Mesendoderm (in vitro differentiated cells): ENCODE data around the gene SORL1-AS1.
"Not testable (repeated sequence)": the region's sequence is repeated elsewhere in the genome, so short reads cannot be mapped to it uniquely, and the experiment has no call there.

Experiments used
- DNase-seq: peaks from one replicate; pipeline ENCODE4 v3.0.0; 2013
- H2AK5ac ChIP-seq: 2 replicates; pipeline ENCODE4 v1.6.1; 2013; ENCODE audit warnings: low read length, inconsistent platforms
- H2BK120ac ChIP-seq: 2 replicates; pipeline ENCODE4 v1.6.1; 2013; ENCODE audit warnings: low read depth, mild to moderate bottlenecking, low read length, moderate library complexity, mixed read lengths
- H2BK15ac ChIP-seq: replicated peaks from 2 replicates; pipeline ENCODE4 v1.6.1; 2013; ENCODE audit warnings: low read depth, mild to moderate bottlenecking, moderate library complexity
- H2BK5ac ChIP-seq: 2 replicates; pipeline ENCODE4 v1.6.1; 2013; ENCODE audit warnings: low read length, inconsistent platforms
- H3K18ac ChIP-seq: 2 replicates; pipeline ENCODE4 v1.6.1; 2013; ENCODE audit warnings: mild to moderate bottlenecking, low read length, mixed read lengths
- H3K23ac ChIP-seq: one replicate; pipeline ENCODE4 v1.6.1; 2013; ENCODE audit warnings: low read length
- H3K27ac ChIP-seq: 2 replicates; pipeline ENCODE4 v1.5.1; 2013; ENCODE audit warnings: low read depth, mild to moderate bottlenecking, inconsistent platforms, low read length, moderate library complexity
- H3K27me3 ChIP-seq: 2 replicates; pipeline ENCODE4 v1.6.1; 2013; ENCODE audit warnings: low read length, control low read depth, mild to moderate bottlenecking, inconsistent platforms; ENCODE audit not compliant: insufficient read depth, poor library complexity
- H3K36me3 ChIP-seq: 2 replicates; pipeline ENCODE4 v1.6.1; 2013; ENCODE audit warnings: low read length, inconsistent platforms; ENCODE audit not compliant: control insufficient read depth, insufficient read depth
- H3K4ac ChIP-seq: one replicate; pipeline ENCODE4 v1.6.1; 2013; ENCODE audit warnings: low read depth, mild to moderate bottlenecking, low read length, moderate library complexity
- H3K4me1 ChIP-seq: 2 replicates; pipeline ENCODE4 v1.6.1; 2013; ENCODE audit warnings: low read depth, low read length, inconsistent platforms; ENCODE audit not compliant: control insufficient read depth
- H3K4me2 ChIP-seq: 2 replicates; pipeline ENCODE4 v1.6.1; 2013; ENCODE audit warnings: low read length
- H3K4me3 ChIP-seq: 2 replicates; pipeline ENCODE4 v1.5.1; 2013; ENCODE audit warnings: mild to moderate bottlenecking, low read length
- H3K56ac ChIP-seq: one replicate; pipeline ENCODE4 v1.6.1; 2013; ENCODE audit warnings: low read length
- H3K79me1 ChIP-seq: 2 replicates; pipeline ENCODE4 v1.6.1; 2013; ENCODE audit warnings: low read length, inconsistent platforms
- H3K79me2 ChIP-seq: 2 replicates; pipeline ENCODE4 v1.6.1; 2013; ENCODE audit warnings: mild to moderate bottlenecking, low read length; ENCODE audit not compliant: control insufficient read depth, insufficient read depth
- H3K9ac ChIP-seq: 2 replicates; pipeline ENCODE4 v1.6.1; 2013; ENCODE audit warnings: low read length, inconsistent platforms
- H4K5ac ChIP-seq: one replicate; pipeline ENCODE4 v1.6.1; 2013; ENCODE audit warnings: low read length
- H4K8ac ChIP-seq: one replicate; pipeline ENCODE4 v1.6.1; 2013; ENCODE audit warnings: low read depth, mild to moderate bottlenecking, control low read depth, low read length, moderate library complexity
- WGBS: extraction: QIAGEN DNeasy Blood & Tissue Kit; methylation state at CpG from one replicate; pipeline ENCODE4 v1.1.7; 2013; ENCODE audit warnings: low lambda C conversion rate, missing lambda C conversion rate; ENCODE audit not compliant: insufficient coverage; ENCODE audit errors: extremely low coverage; 5-methylcytosine and 5-hydroxymethylcytosine counted together

SORL1-AS1 gene

DNA sequence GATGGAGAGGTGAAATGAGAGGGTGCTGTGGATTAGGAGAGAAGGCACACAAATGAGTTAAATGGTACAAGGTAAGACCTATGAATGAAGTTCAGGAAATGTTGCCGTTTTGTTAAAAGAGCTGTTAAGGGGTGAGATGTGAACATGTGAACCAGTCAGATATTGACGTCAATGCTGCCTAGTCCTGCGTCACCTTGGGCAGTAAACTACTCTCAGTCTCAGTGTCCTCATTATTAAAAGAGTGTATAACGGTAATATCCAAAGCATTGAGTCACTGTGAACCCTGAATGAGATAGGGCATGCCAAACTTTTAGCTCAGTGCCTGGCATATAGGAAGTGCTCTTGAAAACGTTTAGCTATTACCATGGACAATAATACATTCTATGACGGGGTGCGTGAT is 32.4 kb upstream of the SORL1-AS1 start:
- Histone ChIP-seq H3K27ac (no peak overlapping the region), H3K36me3 (no peaks in the 10 kb centered on the region), H3K9ac (no peak overlapping the region), H3K79me2 (no peaks in the 10 kb centered on the region), H2BK5ac (no peak overlapping the region), H3K79me1 (peaks cover 1% of the 10 kb centered on the region), H2BK15ac (no peak overlapping the region), H3K4ac (no peak overlapping the region), H3K4me2 (no peak overlapping the region), H2BK120ac (no peak overlapping the region), H3K4me1 (peaks cover 12% of the 10 kb centered on the region), H2AK5ac (no peak overlapping the region), H3K4me3 (no peak overlapping the region), H3K23ac (no peak overlapping the region), H3K27me3 (no peaks in the 10 kb centered on the region), H3K18ac (no peak overlapping the region), H4K8ac (no peak overlapping the region), H3K56ac (no peak overlapping the region), H4K5ac (no peak overlapping the region)
- no peak for DNase-seq
- no CpG with 5 or more reads among the region's 7 CpGs for WGBS

DNA sequence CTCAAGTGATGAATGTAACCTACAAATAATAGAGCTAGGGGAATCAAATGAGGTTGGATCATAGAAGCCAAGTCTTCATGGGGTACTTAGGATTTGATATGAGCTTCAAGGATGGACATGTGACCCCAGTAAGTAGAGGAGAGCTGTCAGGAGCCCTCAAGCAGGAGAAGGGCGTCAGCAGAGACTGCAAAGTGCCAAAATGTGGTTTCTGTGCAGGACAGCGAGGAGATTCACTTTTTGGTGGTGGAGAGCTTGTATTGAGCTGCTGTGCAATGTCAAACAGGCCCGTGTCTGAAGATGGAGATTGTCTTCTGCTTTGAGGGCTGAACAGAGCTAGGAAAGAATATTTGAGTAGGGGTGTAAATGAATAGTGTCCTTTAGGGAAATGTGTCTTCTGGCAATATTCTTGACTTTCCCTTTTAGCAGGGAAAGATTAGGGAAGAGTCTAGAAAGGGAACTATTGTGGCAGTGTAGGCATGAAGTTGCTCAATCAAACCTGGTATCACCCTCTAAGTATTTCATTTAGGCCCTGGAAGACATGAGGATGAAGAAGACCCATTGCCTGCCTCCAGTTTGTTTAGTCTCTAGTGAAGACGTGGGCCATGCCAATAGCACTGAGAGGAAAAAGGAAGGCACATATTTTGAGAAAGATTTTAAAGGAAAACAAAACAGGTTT is 31.2 kb upstream of the SORL1-AS1 start:
- no CpG with 5 or more reads among the region's 4 CpGs for WGBS
- no peak overlapping the region for H3K4me2 ChIP-seq
- H2BK120ac ChIP-seq = no peak overlapping the region
- no peak overlapping the region for H2AK5ac ChIP-seq
- no peak overlapping the region for H3K4me3 ChIP-seq
- H3K27me3 ChIP-seq = no peaks in the 10 kb centered on the region
- no peak overlapping the region for H4K5ac ChIP-seq
- peaks cover 1% of the 10 kb centered on the region for H3K79me1 ChIP-seq
- H3K9ac ChIP-seq = no peak overlapping the region
- no peak overlapping the region for H2BK15ac ChIP-seq
- no peak overlapping the region for H3K27ac ChIP-seq
- no peaks in the 10 kb centered on the region for H3K79me2 ChIP-seq
- no peak overlapping the region for H3K4ac ChIP-seq
- no peak for DNase-seq
- H2BK5ac ChIP-seq = no peak overlapping the region
- H3K36me3 ChIP-seq = no peaks in the 10 kb centered on the region
- H4K8ac ChIP-seq = no peak overlapping the region
- H3K56ac ChIP-seq = no peak overlapping the region
- no peak overlapping the region for H3K23ac ChIP-seq
- H3K4me1 ChIP-seq = peaks cover 16% of the 10 kb centered on the region
- H3K18ac ChIP-seq = no peak overlapping the region

- Histone ChIP-seq H2BK15ac (no peak overlapping the region), H3K23ac (peak overlapping the region; percentile 92), H3K27me3 (no peaks in the 10 kb centered on the region), H3K4me3 (no peak overlapping the region), H3K79me2 (no peaks in the 10 kb centered on the region), H3K56ac (peak overlapping the region; percentile 76), H3K79me1 (peaks cover 3% of the 10 kb centered on the region), H2BK120ac (peak overlapping the region; percentile 6), H3K18ac (peak overlapping the region; percentile 57), H3K27ac (peak overlapping the region; percentile 30), H4K8ac (no peak overlapping the region), H3K36me3 (no peaks in the 10 kb centered on the region), H4K5ac (peak overlapping the region; percentile 5), H3K9ac (peak overlapping the region; percentile 46), H3K4me2 (no peak overlapping the region), H3K4me1 (peaks cover 21% of the 10 kb centered on the region), H3K4ac (peak overlapping the region; percentile 49), H2AK5ac (peak overlapping the region; percentile 79), H2BK5ac (peak overlapping the region; percentile 73)
- WGBS = no CpG with 5 or more reads among the region's 9 CpGs
- peak; percentile 75 for DNase-seq
These were observed 29.7 kb upstream of the SORL1-AS1 start for GRCh38 chr11:121482231-121483129.

GRCh38 chr11:121481484-121482230 is 28.9 kb upstream of the SORL1-AS1 start:
- H3K27me3 ChIP-seq, H3K4me2 ChIP-seq, H3K4me3 ChIP-seq, H3K79me2 ChIP-seq, H4K8ac ChIP-seq, H3K4ac ChIP-seq, H4K5ac ChIP-seq, H3K36me3 ChIP-seq, H2BK15ac ChIP-seq, H3K79me1 ChIP-seq, DNase-seq: not testable (repeated sequence)
- peak overlapping the region; percentile 92 for H3K23ac ChIP-seq
- H3K9ac ChIP-seq = peak overlapping the region; percentile 46
- H3K27ac ChIP-seq = peak overlapping the region; percentile 30
- WGBS = no CpG with 5 or more reads among the region's 2 CpGs
- peak overlapping the region; percentile 76 for H3K56ac ChIP-seq
- peak overlapping the region; percentile 73 for H2BK5ac ChIP-seq
- H3K4me1 ChIP-seq = peaks cover 21% of the 10 kb centered on the region
- H2BK120ac ChIP-seq = peak overlapping the region; percentile 6
- H2AK5ac ChIP-seq = peak overlapping the region; percentile 79
- H3K18ac ChIP-seq = peak overlapping the region; percentile 6

GRCh38 chr11:121479698-121480238 is 27.0 kb upstream of the SORL1-AS1 start:
- no peak overlapping the region for H3K4me2 ChIP-seq
- H3K27ac ChIP-seq = peak overlapping the region; percentile 5
- no peak overlapping the region for H3K9ac ChIP-seq
- H3K4me3 ChIP-seq = no peak overlapping the region
- H3K4me1 ChIP-seq = peaks cover 21% of the 10 kb centered on the region
- no peak for DNase-seq
- H3K79me2 ChIP-seq = no peaks in the 10 kb centered on the region
- H3K4ac ChIP-seq = peak overlapping the region; percentile 2
- no peak overlapping the region for H2AK5ac ChIP-seq
- peak overlapping the region; percentile 45 for H3K56ac ChIP-seq
- H3K23ac ChIP-seq = no peak overlapping the region
- H2BK120ac ChIP-seq = no peak overlapping the region
- peak overlapping the region; percentile 87 for H3K18ac ChIP-seq
- H3K36me3 ChIP-seq = no peaks in the 10 kb centered on the region
- no peak overlapping the region for H4K8ac ChIP-seq
- H3K79me1 ChIP-seq = peaks cover 1% of the 10 kb centered on the region
- H2BK15ac ChIP-seq = peak overlapping the region; percentile 9
- no peaks in the 10 kb centered on the region for H3K27me3 ChIP-seq
- no peak overlapping the region for H4K5ac ChIP-seq
- H2BK5ac ChIP-seq = peak overlapping the region; percentile 18
- no CpG with 5 or more reads among the region's 7 CpGs for WGBS
